NCI-H146 treated with DMSO at 0.1 percent for 48 hours (cell line): Measurements from ENCODE around the gene CA14.
"Not testable (repeated sequence)": the region's sequence is repeated elsewhere in the genome, so short reads cannot be mapped to it uniquely, and the experiment has no call there.

ENCODE experiments used
- DNase-seq: peaks from one replicate; lab custom pipeline; 2025; ENCODE audit not compliant: unreplicated experiment; lab: John Stamatoyannopoulos, UW

Gene CA14

GRCh38 chr1:150280138-150280707 lies 22.6 kb downstream of the CA14 start:
- DNase-seq = no peak

GRCh38 chr1:150281221-150281757 lies 23.7 kb downstream of the CA14 start:
- DNase-seq = peak; percentile 70

GRCh38 chr1:150281758-150282557 lies 24.4 kb downstream of the CA14 start, which contains the start of gene CIART:
Gene CIART, plus strand, starts transcription at chr1:150282554. Its CDS starts 714 bp downstream, at chr1:150283268.
- DNase-seq = peak; percentile 98

DNA sequence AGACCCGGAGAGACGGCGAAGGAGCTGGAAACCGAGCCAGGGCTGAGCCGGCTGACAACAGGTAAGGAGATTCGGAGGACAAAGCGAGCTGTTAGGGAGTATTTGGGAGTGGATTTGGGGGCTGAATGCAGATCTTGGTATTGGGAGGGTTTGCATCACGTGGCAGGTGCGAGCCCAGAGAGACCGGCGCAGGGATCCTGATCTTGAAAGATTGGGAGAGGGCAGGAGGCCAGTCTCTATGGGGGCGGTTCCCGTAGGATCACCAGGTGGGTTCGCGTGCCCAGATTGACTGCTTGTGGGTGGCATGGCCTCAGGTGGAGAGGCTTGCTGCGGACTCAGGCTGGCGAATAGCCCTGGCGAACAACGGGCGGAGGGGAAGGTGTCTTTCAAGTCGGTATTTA lies 25.0 kb downstream of the CA14 start:
- DNase-seq = peak; percentile 60

DNA sequence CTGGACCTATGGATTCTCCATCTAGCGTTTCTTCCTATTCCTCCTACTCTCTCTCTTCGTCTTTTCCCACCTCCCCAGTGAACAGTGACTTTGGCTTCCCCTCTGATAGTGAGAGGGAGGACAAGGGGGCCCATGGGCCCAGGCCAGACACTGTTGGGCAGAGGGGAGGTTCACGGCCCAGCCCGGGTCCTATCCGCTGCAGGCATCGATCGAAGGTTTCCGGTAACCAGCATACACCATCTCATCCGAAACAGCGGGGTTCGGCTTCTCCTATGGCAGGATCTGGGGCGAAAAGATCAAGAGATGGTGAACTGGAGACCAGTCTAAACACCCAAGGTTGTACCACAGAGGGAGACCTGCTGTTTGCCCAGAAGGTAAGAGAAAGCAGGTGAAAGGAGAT lies 25.7 kb downstream of the CA14 start:
- DNase-seq = no peak

DNA sequence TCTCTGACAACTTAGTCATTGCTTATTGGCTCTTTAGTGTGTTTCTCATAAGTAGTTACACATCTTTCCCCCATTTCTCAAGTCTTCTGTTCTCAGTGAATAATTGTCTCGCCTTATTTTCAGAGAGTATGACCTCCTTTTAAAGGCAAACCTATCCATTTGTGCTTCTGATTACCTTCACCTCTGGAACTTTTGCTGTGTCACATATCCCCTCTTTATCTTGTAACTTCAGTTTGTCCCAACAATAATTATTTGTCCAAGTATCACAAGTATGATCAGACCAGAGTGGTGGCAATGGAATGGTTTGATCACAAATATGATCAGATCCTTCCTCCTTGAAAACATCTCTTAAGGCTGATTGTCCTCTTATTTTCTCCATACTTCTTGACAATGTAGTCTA lies 30.8 kb downstream of the CA14 start:
- DNase-seq = no peak

- no peak for DNase-seq
Measured at GRCh38 chr1:150288822-150289221, 31.2 kb downstream of the CA14 start.

- peak; percentile 89 for DNase-seq
Measured at GRCh38 chr1:150293433-150294253, 36.1 kb downstream of the CA14 start, which contains the start of gene MRPS21. Gene MRPS21, plus strand, starts transcription at chr1:150293861. Its CDS starts 506 bp downstream, at chr1:150294367.

- no peak for DNase-seq
Measured at GRCh38 chr1:150295476-150295875, 37.9 kb downstream of the CA14 start.

- DNase-seq = no peak
Measured at GRCh38 chr1:150299716-150300115, 42.1 kb downstream of the CA14 start.

DNA sequence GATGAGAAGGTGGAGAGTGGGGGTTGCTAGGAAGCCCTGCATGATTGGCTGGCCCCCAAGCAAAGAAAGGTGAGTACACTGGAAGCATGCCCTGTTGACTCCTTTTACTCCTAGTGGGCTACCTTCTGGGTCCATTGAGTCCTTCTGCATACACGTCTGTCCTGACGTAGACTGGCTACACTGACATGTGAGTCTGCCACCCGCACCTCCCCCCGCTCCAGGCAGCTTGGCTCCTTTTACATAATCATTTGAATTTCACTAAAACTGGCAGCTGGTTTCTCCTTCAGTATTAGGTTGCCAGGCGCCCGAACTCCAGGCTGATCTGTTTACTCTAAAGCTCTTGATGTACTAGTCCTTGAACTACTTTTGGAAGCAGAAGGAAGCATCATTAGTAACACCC lies 44.8 kb downstream of the CA14 start:
- DNase-seq = no peak

- no peak for DNase-seq
Measured at GRCh38 chr1:150302902-150303301, 45.3 kb downstream of the CA14 start.

DNA sequence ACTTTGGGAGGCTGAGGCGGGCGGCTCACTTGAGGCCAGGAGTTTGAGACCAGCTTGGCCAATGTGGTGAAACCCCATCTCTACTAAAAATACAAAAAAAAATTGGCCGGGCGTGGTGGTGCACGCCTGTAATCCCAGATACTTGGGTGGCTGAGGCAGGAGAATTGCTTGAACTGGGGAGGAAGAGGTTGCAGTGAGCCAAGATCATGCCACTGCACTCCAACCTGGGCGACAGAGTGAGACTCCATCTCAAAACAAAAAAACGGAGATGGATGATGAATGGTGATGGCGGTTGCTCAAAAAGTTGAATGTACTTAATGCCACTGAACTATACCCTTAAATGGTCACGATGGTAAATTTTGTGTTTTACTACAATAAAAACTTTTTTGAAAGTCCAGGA lies 51.0 kb downstream of the CA14 start:
- not testable (repeated sequence) for DNase-seq

- DNase-seq = no peak
Measured at GRCh38 chr1:150309758-150310508, 52.4 kb downstream of the CA14 start.

GRCh38 chr1:150311762-150312161 lies 54.2 kb downstream of the CA14 start:
- no peak for DNase-seq
